Measurements from ENCODE around the gene ZNF425. TPM values are rescaled to one million over a fixed set of nuclear protein-coding genes. Genes with fewer than 3 reads are reported as not detected.

The ZNF425 gene
- total and polyA plus RNA-seq, 9 of the 15 experiments (the other 6 are each of a cell fraction or from before 2014, with no cell fraction given) = 0.03 to 0.89 (median 0.54) TPM

GRCh38 chr7:149141893-149142292, 15.8 kb upstream of the ZNF425 start:
- H3K4me1 ChIP-seq (replicated peaks in 1 of 2; ENCODE audit: control insufficient read depth in 2 of 2, insufficient read depth in 2 of 2, low read length in 2 of 2) = peaks cover 14 to 15% of the 10 kb centered on the region in 2 experiments; a peak in 3 of 5 replicates
- H3K27me3 ChIP-seq (ENCODE audit: control insufficient read depth in 2 of 2, insufficient read depth in 2 of 2, low read length in 2 of 2) = no peaks in the 10 kb centered on the region
- no peaks in the 10 kb centered on the region for H3K36me3 ChIP-seq (ENCODE audit: control insufficient read depth, insufficient read depth, low read length)
- in situ Hi-C loops (cut with MboI) = no loop called here
- POLR2A ChIA-PET = interaction anchor here (0.7 kb wide), 1 partner anchor 166 kb away, joined by 3 read pairs; no protein-coding TSS in a partner anchor
- H3K79me2 ChIP-seq (ENCODE audit: control insufficient read depth, insufficient read depth, low read length) = peaks cover 8% of the 10 kb centered on the region; the same call in 2 of the 3 replicates
- CTCF ChIA-PET (ENCODE audit: low intra/inter-chr PET ratio) = interaction anchor here (0.5 kb wide), 1 partner anchor 900 kb away, joined by 3 read pairs; no protein-coding TSS in a partner anchor
- 27% methylated on average over 4 of the region's 4 CpGs for WGBS (ENCODE audit: insufficient coverage, low coverage, missing lambda C conversion rate)
- no peak overlapping the region for H3K9ac ChIP-seq (ENCODE audit: insufficient read depth in 1 of 2, low read depth in 2 of 2, low read length in 2 of 2)
- FAIRE-seq (no peak), DNase-seq (ENCODE audit: extremely low read depth in 1 of 4, low spot score in 3 of 4) (peak in 1 of 4 experiments; percentile 35), ATAC-seq (no peak)
- no peak overlapping the region for H3K27ac ChIP-seq (ENCODE audit: extremely low read depth, low read depth, low read length)
- no peaks in the 10 kb centered on the region for H3K9me1 ChIP-seq (ENCODE audit: control insufficient read depth, insufficient read depth, low read length)
- no peaks in the 10 kb centered on the region for H4K20me1 ChIP-seq (replicated peaks; ENCODE audit: control insufficient read depth, insufficient read depth, low read length)
- no peak overlapping the region for H3K4me3 ChIP-seq
- no peaks in the 10 kb centered on the region for H3K9me3 ChIP-seq (replicated peaks; ENCODE audit: control insufficient read depth, insufficient read depth, low read depth, low read length)
- BruUV-seq (replicated peaks) = no TSS peak
- intact Hi-C loops (cut with micrococcal nuclease) = no loop called here
- H2AFZ ChIP-seq (ENCODE audit: low read depth, low read length) = no peak overlapping the region
- no peak overlapping the region for H3K4me2 ChIP-seq (ENCODE audit: insufficient read depth, low read length)
- no peak for TF ChIP-seq BMI1 (IDR thresholded peaks at IDR 0.05; ENCODE audit: low read length)
- TF ChIP-seq ZNF263 (CRISPR knock-in tag; IDR thresholded peaks at IDR 0.05; ENCODE audit: borderline replicate concordance) = no peak
- TF ChIP-seq DLX4 (CRISPR knock-in tag; IDR thresholded peaks at IDR 0.05) = no peak
- TF ChIP-seq ARID1B (IDR thresholded peaks at IDR 0.05) = peak; percentile 19; the same call in 1 of the 2 replicates
- no peak for TF ChIP-seq SLC30A9 (CRISPR knock-in tag; IDR thresholded peaks at IDR 0.05)
- peak; percentile 56; the same call in 1 of the 2 replicates for TF ChIP-seq DPF2 (IDR thresholded peaks at IDR 0.05)
- no peak for TF ChIP-seq ZNF121 (CRISPR knock-in tag; conservative IDR thresholded peaks at IDR 0.05)
- 0 out of 2 replicates have a peak, but pooled peaks have one; percentile 3 for TF ChIP-seq EGR1 (conservative IDR thresholded peaks at IDR 0.05)
- peak; percentile 47; the same call in 1 of the 2 replicates for TF ChIP-seq FOSL1 (tag; conservative IDR thresholded peaks at IDR 0.05)
- TF ChIP-seq CBFA2T3 (IDR thresholded peaks at IDR 0.05) = 0 out of 2 replicates have a peak, but pooled peaks have one; percentile 22
- TF ChIP-seq TBL1XR1 (IDR thresholded peaks at IDR 0.05; ENCODE audit: low read length in 2 of 2) = no peak
- no peak for TF ChIP-seq MAFF (IDR thresholded peaks at IDR 0.05; ENCODE audit: low read length)
- TF ChIP-seq POLR3A (IDR thresholded peaks at IDR 0.05; ENCODE audit: borderline replicate concordance, extremely low read depth, insufficient read depth, insufficient read length) = no peak
- TF ChIP-seq ZHX1 (conservative IDR thresholded peaks at IDR 0.05; ENCODE audit: low read length) = no peak
- TF ChIP-seq ZNF175 (CRISPR knock-in tag; IDR thresholded peaks at IDR 0.05; ENCODE audit: low read depth) = no peak
- TF ChIP-seq RUNX1 (IDR thresholded peaks at IDR 0.05; ENCODE audit: low read depth) = no peak
- no peak for TF ChIP-seq GABPB1 (CRISPR knock-in tag; IDR thresholded peaks at IDR 0.05)
- TF ChIP-seq PTBP1 (IDR thresholded peaks at IDR 0.05; ENCODE audit: low read depth, low read length) = no peak
- no peak for TF ChIP-seq ZFPM2 (CRISPR knock-in tag; IDR thresholded peaks at IDR 0.05)
- no peak for TF ChIP-seq MED1 (CRISPR knock-in tag; IDR thresholded peaks at IDR 0.05; ENCODE audit: borderline replicate concordance)
- TF ChIP-seq PURB (CRISPR knock-in tag; IDR thresholded peaks at IDR 0.05; ENCODE audit: low read depth) = no peak
- peak; percentile 64; the same call in 1 of the 2 replicates for TF ChIP-seq JUND (IDR thresholded peaks at IDR 0.05; ENCODE audit: borderline replicate concordance, low read depth, low read length)
- peak; percentile 12; the same call in 1 of the 3 replicates for TF ChIP-seq JUND (tag; IDR thresholded peaks at IDR 0.05; ENCODE audit: borderline replicate concordance, low read depth, low read length)

All from K562 (cell line).